GM12864 (cell line): ENCODE measurements around the gene PRRT4.

Experiments used
- DNase-seq: peaks from one replicate; pipeline ENCODE4 v3.0.0-alpha.2; 2011; ENCODE audit warnings: low read depth
- H3K4me3 ChIP-seq: 2 replicates; pipeline ENCODE4 v1.5.1; 2011; ENCODE audit warnings: mild to moderate bottlenecking, low read depth, low read length, control low read depth
- TF ChIP-seq, protein P1 (sequence below): IDR thresholded peaks from 2 replicates; pipeline ENCODE4 v1.5.1; 2011; ENCODE audit warnings: low read depth, mild to moderate bottlenecking, moderate library complexity, low read length, control low read depth, inconsistent platforms; ENCODE audit errors: missing control alignments

Gene PRRT4

DNA sequence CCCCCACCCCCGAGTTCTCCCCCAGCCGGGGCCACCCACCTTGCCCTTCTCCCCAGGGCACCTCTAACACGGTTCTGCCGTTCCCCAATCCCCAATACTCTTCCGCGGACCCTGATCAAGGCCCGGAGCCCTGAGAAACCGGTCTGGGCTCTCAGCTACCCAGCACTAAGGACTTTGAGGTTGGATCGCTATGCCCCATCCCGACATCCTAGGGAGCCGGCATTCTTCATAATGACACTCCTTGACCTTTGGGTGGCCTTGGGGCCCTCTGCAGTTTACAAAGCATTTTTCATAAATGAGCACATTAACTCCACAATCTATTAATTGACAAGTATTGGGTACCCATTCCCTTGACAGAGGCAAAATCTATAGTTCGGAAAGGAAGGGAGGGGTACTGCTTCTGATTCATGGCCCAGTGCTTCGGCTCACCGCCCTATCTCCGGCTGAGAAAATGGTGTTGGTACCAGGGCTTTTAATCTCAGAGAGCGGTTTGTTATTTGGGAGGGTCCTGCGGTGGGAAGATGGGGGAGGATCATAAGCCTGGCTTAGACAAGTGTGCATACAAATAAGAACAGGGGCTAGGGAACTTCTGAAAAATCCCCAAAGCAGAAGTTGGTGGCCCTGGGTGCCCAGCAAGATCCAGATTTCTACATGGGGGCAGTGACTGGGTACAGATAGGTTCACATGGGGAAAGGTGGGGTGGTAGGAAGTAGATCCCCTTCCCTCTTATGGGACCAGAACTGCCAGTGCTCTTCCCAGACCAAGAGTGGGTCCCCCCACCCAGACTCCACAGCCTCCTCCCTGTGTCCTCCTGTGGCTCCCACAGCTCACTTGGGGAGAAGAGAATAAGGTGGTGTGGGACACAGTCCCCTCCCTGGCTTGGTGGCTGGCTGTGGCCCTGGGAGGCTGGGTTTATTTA, 45.1 kb upstream of the PRRT4 start:
- no peak overlapping the region for H3K4me3 ChIP-seq
- TF ChIP-seq, protein P1, sequence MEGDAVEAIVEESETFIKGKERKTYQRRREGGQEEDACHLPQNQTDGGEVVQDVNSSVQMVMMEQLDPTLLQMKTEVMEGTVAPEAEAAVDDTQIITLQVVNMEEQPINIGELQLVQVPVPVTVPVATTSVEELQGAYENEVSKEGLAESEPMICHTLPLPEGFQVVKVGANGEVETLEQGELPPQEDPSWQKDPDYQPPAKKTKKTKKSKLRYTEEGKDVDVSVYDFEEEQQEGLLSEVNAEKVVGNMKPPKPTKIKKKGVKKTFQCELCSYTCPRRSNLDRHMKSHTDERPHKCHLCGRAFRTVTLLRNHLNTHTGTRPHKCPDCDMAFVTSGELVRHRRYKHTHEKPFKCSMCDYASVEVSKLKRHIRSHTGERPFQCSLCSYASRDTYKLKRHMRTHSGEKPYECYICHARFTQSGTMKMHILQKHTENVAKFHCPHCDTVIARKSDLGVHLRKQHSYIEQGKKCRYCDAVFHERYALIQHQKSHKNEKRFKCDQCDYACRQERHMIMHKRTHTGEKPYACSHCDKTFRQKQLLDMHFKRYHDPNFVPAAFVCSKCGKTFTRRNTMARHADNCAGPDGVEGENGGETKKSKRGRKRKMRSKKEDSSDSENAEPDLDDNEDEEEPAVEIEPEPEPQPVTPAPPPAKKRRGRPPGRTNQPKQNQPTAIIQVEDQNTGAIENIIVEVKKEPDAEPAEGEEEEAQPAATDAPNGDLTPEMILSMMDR = no peak
- no peak for DNase-seq

DNA sequence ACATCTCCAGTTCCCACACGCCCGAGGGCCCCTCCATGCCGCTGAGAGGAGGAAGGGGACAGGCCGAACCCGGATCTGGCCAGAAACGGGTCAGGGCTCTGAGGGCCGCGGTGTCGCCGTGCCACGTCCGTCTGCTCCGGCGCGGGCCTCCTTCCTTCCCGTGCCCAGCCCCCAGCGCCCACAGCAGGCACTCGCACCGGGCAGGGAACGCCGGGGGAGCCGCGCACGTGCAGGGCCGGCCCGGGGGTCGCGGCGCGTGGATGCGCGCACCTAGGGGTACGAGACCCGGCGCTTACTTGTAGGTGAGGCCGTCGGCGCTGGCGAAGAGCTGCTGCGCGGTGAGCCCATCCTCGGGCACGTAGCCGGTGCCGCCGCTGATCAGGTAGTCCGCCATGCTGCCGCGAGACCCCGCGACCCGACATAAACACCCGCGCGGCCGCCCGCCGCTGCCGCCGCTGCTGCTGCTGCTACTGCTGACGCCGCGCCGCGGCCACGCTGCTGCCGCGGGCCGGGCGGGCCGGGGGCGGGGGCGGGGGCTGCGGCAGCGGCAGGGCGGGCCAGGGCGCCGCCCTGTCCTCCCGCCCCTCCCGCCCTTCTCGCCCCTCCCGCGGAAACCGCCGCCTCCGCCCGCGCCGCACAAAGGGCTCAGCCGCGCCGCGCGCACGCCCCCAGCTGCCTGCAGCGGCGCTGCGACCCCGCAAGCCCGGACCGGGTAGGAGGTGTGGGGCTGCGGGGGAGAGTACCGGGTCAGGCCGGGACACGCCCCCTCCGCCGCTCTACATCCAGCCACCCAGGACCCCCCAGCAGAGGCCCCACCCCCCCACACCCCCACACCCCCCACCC, 44.2 kb upstream of the PRRT4 start:
- no peak for DNase-seq

DNA sequence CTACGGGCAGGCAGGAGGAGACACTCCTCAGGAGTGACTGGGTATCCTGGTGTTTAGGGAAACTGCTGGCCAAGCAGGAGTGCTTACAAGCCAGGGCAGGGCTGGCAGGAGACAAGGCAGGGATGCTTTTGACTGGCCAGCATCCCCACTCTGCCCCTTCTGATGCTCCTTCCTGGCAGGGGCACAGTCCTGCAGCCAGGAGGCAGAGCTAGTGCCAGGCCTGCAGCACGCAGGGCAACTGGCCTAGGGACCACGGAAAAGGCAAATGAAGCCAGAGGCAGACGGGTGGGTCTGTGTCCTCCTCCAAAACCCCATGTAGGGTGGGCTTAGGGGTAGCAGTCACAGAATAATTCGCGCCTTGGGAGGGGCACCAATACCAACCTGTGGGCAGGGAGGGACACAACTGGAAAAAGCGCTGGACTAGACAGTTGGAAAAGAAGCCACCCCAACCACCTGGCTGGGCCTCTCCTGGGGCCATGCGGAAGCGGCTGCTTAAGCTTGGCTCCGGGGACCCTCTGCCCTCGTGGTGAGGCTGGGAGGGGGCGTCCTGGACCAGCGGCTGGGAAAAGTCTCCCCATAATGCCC, 43.5 kb upstream of the PRRT4 start:
- DNase-seq = no peak
- peak overlapping the region; percentile 93 for H3K4me3 ChIP-seq
- TF ChIP-seq, protein P1 = no peak

More for the DNA sequence above, 44.2 kb upstream of the PRRT4 start:
- peak overlapping the region; percentile 93 for H3K4me3 ChIP-seq
- TF ChIP-seq, protein P1 = no peak

DNA sequence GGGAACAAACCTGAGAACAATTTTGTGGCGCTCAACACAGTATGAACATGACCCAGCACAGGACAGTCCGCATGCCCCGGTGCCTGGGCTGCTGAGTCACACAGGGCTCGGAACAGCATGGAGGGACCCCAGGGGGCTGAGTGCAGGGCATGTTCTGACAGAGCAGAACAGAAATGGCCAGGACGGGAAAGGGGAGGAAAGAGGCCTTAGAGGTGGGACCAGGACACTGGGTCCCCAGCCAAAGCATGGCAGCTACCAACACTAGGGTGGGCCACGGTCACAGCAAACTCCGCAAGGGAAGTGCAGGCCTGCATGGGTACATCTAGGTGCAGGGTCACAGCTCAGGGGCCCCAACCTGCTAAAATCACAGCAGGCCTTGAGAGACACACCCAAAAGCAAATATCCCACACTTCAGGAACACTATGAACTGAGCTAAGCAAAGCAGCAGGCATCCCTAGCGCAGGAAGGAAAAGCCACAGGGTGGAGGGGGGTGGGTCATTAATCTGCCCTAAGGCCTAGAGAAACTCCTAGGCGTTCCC, 42.7 kb upstream of the PRRT4 start:
- TF ChIP-seq, protein P1 = no peak
- DNase-seq = no peak
- H3K4me3 ChIP-seq = peak overlapping the region; percentile 93

DNA sequence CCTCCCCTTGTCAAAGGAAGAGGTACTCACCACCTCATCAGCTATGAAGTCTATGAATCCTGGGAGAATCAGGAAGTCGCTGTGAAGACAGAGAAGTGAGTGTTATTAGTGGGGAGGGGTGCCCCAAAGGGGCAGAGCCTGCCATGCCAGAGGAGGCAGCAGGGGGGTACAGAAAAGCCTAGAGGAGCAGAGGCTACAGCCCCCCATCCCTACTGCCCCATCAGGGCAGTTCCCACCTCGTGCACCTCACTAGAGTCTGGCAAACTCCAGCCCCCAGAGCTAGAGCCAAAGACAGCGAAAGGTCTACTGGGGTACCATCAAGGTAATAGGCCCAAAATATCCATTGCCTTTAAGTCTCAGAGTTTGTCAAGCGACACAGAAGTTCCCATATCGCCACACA, 42.2 kb upstream of the PRRT4 start:
- TF ChIP-seq, protein P1 = no peak
- H3K4me3 ChIP-seq = no peak overlapping the region
- no peak for DNase-seq

DNA sequence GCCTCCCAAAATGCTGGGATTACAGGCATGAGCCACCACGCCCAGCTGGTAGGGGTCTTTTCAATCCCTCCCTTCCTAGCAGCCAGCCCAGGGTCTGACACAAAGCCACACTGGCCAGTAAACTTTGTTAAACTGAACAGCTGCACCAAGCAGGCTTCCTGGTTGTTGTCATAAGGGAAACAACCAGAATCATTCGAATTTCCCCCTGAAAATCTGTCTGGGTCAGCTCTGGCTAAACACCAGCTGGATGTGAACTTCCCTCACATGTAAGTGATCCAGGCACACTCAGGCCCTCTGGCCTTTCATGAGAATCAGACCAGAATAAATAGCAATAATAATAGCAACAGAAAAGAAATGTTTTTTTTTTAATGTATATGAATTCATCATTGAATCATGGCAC, 40.9 kb upstream of the PRRT4 start:
- H3K4me3 ChIP-seq = no peak overlapping the region
- TF ChIP-seq, protein P1 = no peak
- no peak for DNase-seq
